Ovary (tissue), 3 donors: ENCODE data around the gene FBXL16.

Experiments
- EP300 ChIP-seq: sonication (generic); formaldehyde crosslinking; IDR thresholded peaks from one replicate; pipeline ENCODE4 v1.6.1; 2017; ENCODE audit warnings: antibody characterized with exemption
- POLR2A ChIP-seq: fragments of 450-650 bp; IDR thresholded peaks from one replicate; pipeline ENCODE4 v1.6.1; 2017; ENCODE audit warnings: antibody characterized with exemption, mild to moderate bottlenecking, moderate library complexity
- TF ChIP-seq, protein P1 (sequence below), 3 donors: fragments of 450-650 bp in 2 of 3; fragments of 200-600 bp in 1 of 3; IDR thresholded peaks; one replicate each; pipeline versions ENCODE4 v1.5.1 to v1.8.0; 2016 to 2022; ENCODE audit warnings: antibody characterized with exemption in 3 of 3, mild to moderate bottlenecking in 1 of 3
- donor health status: DM: no; HTN: no; CAD: no.

GRCh38 chr16:750485-750884 is 44.9 kb upstream of the FBXL16 start:
- TF ChIP-seq, protein P1, sequence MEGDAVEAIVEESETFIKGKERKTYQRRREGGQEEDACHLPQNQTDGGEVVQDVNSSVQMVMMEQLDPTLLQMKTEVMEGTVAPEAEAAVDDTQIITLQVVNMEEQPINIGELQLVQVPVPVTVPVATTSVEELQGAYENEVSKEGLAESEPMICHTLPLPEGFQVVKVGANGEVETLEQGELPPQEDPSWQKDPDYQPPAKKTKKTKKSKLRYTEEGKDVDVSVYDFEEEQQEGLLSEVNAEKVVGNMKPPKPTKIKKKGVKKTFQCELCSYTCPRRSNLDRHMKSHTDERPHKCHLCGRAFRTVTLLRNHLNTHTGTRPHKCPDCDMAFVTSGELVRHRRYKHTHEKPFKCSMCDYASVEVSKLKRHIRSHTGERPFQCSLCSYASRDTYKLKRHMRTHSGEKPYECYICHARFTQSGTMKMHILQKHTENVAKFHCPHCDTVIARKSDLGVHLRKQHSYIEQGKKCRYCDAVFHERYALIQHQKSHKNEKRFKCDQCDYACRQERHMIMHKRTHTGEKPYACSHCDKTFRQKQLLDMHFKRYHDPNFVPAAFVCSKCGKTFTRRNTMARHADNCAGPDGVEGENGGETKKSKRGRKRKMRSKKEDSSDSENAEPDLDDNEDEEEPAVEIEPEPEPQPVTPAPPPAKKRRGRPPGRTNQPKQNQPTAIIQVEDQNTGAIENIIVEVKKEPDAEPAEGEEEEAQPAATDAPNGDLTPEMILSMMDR (IDR thresholded peaks at IDR 0.05): no peak
- TF ChIP-seq POLR2A (no peak), EP300 (no peak)
